GM13976 (cell line): ENCODE measurements around the gene RAB33A.

Source experiments
- DNase-seq: peaks from one replicate; pipeline ENCODE4 v3.0.0; 2012; ENCODE audit warnings: low spot score
- in situ Hi-C: fragments of 300-500 bp; cut with MboI; formaldehyde crosslinking; loops from one replicate; pipeline ENCODE4 v1.12.0; 2022; ENCODE audit warnings: low sequenced_read_pairs, mixed read lengths, inconsistent platforms; ENCODE audit not compliant: unreplicated experiment
- TF ChIP-seq, protein P1 (sequence below): IDR thresholded peaks from 2 replicates; pipeline ENCODE4 v1.5.1; 2012; ENCODE audit warnings: borderline replicate concordance, mild to moderate bottlenecking; ENCODE audit not compliant: insufficient read depth; ENCODE audit errors: extremely low read depth, missing control alignments, control extremely low read depth

RAB33A gene

GRCh38 chrX:130176354-130176776 lies 4.6 kb downstream of the RAB33A start:
- in situ Hi-C loops, result loop anchor here (25.0 kb wide), 1 partner anchor 564 kb away; no protein-coding TSS in a partner anchor
- TF ChIP-seq, protein P1, sequence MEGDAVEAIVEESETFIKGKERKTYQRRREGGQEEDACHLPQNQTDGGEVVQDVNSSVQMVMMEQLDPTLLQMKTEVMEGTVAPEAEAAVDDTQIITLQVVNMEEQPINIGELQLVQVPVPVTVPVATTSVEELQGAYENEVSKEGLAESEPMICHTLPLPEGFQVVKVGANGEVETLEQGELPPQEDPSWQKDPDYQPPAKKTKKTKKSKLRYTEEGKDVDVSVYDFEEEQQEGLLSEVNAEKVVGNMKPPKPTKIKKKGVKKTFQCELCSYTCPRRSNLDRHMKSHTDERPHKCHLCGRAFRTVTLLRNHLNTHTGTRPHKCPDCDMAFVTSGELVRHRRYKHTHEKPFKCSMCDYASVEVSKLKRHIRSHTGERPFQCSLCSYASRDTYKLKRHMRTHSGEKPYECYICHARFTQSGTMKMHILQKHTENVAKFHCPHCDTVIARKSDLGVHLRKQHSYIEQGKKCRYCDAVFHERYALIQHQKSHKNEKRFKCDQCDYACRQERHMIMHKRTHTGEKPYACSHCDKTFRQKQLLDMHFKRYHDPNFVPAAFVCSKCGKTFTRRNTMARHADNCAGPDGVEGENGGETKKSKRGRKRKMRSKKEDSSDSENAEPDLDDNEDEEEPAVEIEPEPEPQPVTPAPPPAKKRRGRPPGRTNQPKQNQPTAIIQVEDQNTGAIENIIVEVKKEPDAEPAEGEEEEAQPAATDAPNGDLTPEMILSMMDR, result no peak
- peak; percentile 48 for DNase-seq

DNA sequence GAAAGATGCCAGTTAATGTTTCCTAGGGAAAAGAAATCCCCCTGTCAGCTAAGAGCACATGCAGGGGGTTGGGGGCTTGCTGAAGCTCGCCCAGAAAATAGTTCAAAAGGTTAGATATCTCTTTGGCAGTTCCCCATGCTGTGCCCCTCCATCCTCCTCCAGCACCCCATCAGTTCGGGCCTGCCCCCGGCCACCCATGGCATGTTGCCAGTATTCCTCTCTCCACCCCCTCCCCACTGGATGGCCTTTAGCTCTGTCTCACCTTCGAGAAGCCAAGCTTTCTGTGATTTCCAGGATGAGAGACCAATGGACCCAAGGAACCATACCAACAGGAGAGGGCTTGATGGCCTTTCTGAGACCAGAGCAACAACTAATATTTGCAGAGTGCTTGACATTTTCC lies 5.2 kb downstream of the RAB33A start:
- no peak for DNase-seq
- TF ChIP-seq, protein P1, result no peak
- in situ Hi-C loops, result loop anchor here (25.0 kb wide), 1 partner anchor 565 kb away; no protein-coding TSS in a partner anchor

GRCh38 chrX:130179170-130179569 lies 7.4 kb downstream of the RAB33A start:
- in situ Hi-C loops, result loop anchor here (25.0 kb wide), 1 partner anchor 567 kb away; no protein-coding TSS in a partner anchor
- no peak for DNase-seq
- TF ChIP-seq, protein P1, result no peak

DNA sequence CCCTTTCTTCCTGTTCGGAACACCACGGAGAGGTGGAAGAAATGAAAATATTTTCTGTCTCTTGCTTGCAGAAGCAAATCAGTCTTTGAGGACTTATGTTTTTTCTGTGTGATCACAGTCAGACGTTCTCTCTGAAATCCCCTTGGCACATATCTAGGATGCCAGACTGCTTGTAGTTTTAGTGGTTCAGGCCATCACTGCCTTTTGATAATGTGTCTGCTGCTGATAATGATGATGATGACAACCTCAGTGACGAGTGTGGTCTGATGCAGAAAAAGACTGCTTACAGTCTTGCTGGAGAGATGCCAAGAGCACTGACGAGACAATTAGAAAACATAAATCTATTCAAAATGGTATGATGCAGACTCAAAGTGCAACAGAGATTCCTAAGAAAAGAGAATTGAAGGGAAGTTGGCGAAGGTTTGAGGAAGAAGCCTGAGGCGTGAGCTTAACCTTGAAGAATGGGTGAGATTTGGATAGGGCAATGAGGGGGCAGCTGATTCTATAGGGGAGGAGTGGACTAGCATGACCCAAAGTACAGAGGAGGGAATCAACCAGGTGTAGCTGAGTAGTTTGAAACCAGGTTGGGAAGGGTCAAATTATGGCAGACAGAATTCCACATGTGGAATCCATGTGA lies 7.9 kb downstream of the RAB33A start:
- DNase-seq, result no peak
- TF ChIP-seq, protein P1, result no peak
- in situ Hi-C loops, result loop anchor here (25.0 kb wide), 1 partner anchor 567 kb away; no protein-coding TSS in a partner anchor

GRCh38 chrX:130184168-130184567 lies 12.4 kb downstream of the RAB33A start:
- DNase-seq, result no peak
- in situ Hi-C loops, result loop anchor here (25.0 kb wide), 1 partner anchor 572 kb away; no protein-coding TSS in a partner anchor
- TF ChIP-seq, protein P1, result no peak

DNA sequence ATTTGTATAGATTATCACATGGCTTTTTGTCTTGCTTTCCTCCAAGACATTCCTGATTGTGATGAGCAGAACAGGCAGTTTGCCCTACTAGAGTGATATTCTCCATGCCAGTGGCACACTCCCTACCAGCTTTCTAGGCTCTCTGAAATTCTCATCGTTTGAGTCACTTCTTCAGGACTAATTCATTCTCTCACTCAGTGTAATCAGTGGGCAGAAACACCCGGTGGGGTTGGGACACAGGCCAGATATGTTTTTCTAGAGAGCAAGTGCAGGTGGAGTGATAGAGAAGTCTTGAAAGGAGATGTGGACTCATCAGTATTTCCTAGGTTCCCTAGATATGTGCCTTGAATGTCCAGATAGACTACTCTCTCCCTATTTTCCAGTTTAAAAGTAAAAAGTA lies 13.1 kb downstream of the RAB33A start:
- no peak for DNase-seq
- in situ Hi-C loops, result loop anchor here (25.0 kb wide), 1 partner anchor 573 kb away; no protein-coding TSS in a partner anchor
- TF ChIP-seq, protein P1, result no peak
